Measurements from ENCODE around the gene SAPCD2.

DNA sequence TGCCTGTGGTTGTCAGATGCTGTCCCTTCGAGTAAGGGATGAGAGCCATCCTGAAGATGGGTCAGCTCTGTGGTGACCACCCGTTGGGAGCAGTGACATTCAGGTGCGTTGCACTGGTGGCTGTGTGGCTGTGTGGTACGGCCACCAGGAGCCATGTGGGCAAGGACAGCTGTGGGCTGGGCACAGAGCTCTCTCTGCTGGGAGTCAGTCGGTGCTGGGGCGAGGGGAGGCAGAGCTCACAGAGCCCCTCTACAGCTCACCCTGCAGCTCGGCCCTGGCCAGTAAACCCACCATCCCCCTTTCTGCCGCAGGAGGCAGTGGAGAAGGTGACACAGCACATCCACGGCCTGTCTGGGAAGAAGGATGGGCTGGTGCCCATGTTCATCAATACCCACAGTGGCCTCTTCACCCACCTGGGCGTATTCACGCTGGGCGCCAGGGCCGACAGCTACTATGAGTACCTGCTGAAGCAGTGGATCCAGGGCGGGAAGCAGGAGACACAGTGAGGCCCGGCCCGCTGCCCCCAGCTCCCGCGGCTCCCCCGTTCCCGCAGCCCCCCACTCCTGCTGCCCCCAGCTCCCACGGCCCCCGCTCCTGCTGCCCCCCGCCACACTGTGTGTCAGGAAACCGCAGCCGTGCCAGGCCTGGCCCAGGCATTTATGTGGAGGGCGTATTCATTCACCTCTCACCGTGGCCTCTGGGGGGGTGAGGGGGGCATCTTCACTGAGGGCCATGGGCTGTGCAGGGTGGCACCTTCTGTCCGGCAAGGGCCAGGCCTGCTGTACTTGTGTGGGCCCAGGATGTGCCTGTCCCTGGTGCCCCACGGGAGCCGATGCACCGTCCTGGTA lies 35.7 kb upstream of the SAPCD2 start:
- TF ChIP-seq CTCF (conservative IDR thresholded peaks at IDR 0.05 in 1 of 2, IDR thresholded peaks at IDR 0.05 in 1 of 2; ENCODE audit: extremely low read depth in 1 of 2, insufficient read depth in 1 of 2, low read depth in 1 of 2, low read length in 2 of 2) (no peak), EZH2 (IDR thresholded peaks at IDR 0.05; ENCODE audit: borderline replicate concordance, low read length) (no peak)

Data from mammary epithelial cell (primary cell).